Bronchial epithelial cell (primary cell): ENCODE results near the gene MCM10. TPM values are rescaled to one million over a fixed set of nuclear protein-coding genes. Genes with fewer than 3 reads are reported as not detected.

Experiments used
- DNase-seq: peaks from one replicate; pipeline ENCODE4 v3.0.0-alpha.2; 2010; ENCODE audit warnings: low read depth
- FAIRE-seq: peaks from 2 replicates; lab custom pipeline; 2011; peaks lifted over from hg19 to GRCh38; lab: Jason Lieb, UNC
- H3K27me3 ChIP-seq: 2 replicates; pipeline ENCODE4 v1.5.1; 2011; ENCODE audit warnings: low read length; ENCODE audit not compliant: control insufficient read depth, insufficient read depth
- H3K36me3 ChIP-seq: 2 replicates; pipeline ENCODE4 v1.5.1; 2011; ENCODE audit warnings: low read length; ENCODE audit not compliant: control insufficient read depth, insufficient read depth
- H3K4me3 ChIP-seq: 2 replicates; pipeline ENCODE4 v1.5.1; 2011; ENCODE audit warnings: mild to moderate bottlenecking, low read depth, low read length, control low read depth
- total RNA-seq: library from RNA; depleted of rRNA; stranded (reverse); fragments of >200 nt; gene quantifications from 2 replicates; pipeline ENCODE4 v1.2.1, GENCODE V29; 2014
- TF ChIP-seq, protein P1 (sequence below): IDR thresholded peaks from 2 replicates; pipeline ENCODE4 v1.5.1; 2011; ENCODE audit warnings: mild to moderate bottlenecking, moderate library complexity, low read length, control low read depth, inconsistent platforms; ENCODE audit not compliant: insufficient read depth, severe bottlenecking

Gene MCM10
- total RNA-seq, 1 donor from 2014 or later = under 0.01 TPM

DNA sequence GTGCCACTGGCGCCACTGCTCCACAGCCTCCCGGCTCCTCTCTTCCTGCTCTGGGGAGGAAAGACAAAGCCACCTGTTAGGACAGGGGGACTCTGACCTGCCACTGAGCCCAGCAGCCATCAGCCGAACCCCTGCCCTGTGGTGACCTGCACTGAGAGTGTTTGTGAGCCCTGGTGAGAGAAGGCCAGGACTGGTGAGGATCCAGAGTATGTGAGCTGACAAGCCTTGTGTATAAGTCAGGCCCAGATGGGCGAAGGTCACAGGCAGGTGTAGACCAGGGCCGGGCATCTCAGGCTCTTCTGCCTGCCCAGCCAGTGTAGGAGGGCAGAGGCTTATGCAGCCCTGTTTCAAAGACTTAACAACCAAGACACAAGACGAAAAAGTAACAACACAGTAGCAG is 60.8 kb downstream of the MCM10 start:
- TF ChIP-seq, protein P1, sequence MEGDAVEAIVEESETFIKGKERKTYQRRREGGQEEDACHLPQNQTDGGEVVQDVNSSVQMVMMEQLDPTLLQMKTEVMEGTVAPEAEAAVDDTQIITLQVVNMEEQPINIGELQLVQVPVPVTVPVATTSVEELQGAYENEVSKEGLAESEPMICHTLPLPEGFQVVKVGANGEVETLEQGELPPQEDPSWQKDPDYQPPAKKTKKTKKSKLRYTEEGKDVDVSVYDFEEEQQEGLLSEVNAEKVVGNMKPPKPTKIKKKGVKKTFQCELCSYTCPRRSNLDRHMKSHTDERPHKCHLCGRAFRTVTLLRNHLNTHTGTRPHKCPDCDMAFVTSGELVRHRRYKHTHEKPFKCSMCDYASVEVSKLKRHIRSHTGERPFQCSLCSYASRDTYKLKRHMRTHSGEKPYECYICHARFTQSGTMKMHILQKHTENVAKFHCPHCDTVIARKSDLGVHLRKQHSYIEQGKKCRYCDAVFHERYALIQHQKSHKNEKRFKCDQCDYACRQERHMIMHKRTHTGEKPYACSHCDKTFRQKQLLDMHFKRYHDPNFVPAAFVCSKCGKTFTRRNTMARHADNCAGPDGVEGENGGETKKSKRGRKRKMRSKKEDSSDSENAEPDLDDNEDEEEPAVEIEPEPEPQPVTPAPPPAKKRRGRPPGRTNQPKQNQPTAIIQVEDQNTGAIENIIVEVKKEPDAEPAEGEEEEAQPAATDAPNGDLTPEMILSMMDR = no peak
- Histone ChIP-seq H3K4me3 (no peak overlapping the region), H3K27me3 (no peaks in the 10 kb centered on the region), H3K36me3 (no peaks in the 10 kb centered on the region)
- no peak for DNase-seq
- FAIRE-seq = no peak

DNA sequence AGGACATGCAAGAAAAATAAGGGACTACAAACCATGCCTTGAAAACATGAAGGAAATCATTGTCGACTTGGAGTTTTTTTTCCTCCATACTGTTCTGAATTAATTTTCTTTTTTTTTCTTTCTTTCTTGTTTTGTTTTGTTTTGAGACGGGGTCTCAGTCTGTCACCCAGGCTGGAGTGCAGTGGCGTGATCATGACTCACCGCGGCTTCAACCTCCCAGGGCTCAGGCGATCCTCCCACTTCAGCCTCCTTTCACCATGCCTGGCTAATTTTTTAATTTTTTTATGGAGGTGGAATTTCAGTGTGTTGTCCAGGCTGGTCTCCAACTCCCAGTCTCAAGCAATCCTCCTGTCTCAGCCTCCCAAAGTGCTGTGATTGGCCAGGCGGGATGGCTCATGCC is 61.2 kb downstream of the MCM10 start:
- no peak overlapping the region for H3K4me3 ChIP-seq
- H3K27me3 ChIP-seq = no peaks in the 10 kb centered on the region
- TF ChIP-seq, protein P1 = no peak
- DNase-seq (no peak), FAIRE-seq (no peak)
- no peaks in the 10 kb centered on the region for H3K36me3 ChIP-seq

DNA sequence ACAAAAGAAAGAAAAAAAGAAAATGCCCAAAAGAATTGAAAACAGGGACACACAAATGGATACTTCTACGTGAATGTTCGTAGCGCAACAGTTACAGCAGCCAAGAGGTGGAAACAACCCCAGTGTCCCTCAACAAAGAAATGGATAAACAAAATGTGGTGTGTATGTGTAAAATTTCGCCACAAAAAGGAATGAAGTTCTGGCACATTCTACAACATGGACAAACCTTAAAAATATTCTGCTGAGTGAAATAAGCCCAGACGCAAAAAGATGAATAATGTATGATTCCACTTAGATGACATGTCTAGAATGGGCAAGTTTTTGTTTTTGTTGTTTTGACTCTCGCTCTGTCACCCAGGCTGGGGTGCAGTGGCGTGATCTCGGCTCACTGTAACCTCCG is 61.9 kb downstream of the MCM10 start:
- Histone ChIP-seq H3K36me3 (no peaks in the 10 kb centered on the region), H3K27me3 (no peaks in the 10 kb centered on the region), H3K4me3 (no peak overlapping the region)
- TF ChIP-seq, protein P1 = no peak
- DNase-seq = no peak
- no peak for FAIRE-seq

DNA sequence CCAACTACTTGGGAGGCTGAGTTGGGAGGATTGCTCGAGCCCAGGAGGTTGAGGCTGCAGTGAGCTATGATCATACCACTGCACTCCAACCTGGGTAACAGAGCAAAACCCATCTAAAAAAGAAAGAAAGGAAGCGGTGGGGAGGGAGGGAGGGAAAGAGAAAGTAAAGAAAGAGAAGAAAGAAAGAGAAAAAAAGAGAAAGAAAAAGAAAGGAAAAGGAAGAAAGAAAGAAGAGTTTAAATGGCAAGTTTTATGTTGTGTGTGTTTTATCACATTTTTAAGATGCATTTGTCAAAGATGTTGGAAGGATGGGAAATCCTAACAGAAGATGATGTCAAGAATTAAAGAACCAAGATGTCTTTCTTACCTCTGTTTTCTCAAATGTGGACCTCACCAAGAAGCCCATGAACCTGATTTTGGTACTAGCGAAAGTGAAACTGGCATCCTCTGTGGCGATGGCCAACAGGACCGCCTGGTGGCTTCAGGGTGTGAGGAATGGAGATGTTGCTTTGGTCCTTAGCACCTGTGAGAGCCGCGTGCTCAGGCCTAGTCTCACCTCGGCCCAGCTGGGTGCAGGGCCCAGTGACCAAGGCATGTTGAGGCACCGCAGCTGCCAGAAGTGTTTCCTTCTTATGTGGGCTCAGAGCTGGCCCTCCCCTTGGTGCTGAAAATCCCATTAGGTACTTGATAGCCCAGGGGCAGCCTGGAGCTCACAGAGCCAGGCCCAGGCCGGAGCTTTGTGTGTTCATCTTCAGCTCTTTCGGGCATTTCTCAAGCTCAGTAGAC is 63.0 kb downstream of the MCM10 start:
- DNase-seq (no peak), FAIRE-seq (no peak)
- TF ChIP-seq, protein P1 = no peak
- Histone ChIP-seq H3K27me3 (no peaks in the 10 kb centered on the region), H3K36me3 (no peaks in the 10 kb centered on the region), H3K4me3 (no peak overlapping the region)

DNA sequence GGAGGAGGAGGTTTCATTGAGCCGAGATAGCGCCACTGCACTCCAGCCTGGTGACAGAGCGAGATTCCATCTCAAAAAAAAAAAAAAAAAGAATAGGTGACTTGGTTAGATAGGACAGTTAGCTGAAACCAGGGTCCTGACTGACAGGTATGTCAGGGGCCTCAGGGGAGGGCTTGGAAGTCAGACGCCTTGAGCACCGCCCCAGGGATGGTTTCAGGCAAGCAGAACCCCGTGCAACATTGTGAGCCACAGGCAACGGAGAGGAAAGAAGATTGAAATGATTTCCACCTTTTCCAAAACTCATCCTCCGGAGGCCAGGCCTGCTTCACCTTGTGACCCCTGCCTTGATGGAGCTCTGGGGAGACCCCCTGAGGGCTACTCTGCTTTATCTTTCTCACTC is 64.2 kb downstream of the MCM10 start:
- TF ChIP-seq, protein P1 = no peak
- no peak for FAIRE-seq
- DNase-seq = no peak
- no peaks in the 10 kb centered on the region for H3K27me3 ChIP-seq
- no peak overlapping the region for H3K4me3 ChIP-seq
- H3K36me3 ChIP-seq = no peaks in the 10 kb centered on the region

DNA sequence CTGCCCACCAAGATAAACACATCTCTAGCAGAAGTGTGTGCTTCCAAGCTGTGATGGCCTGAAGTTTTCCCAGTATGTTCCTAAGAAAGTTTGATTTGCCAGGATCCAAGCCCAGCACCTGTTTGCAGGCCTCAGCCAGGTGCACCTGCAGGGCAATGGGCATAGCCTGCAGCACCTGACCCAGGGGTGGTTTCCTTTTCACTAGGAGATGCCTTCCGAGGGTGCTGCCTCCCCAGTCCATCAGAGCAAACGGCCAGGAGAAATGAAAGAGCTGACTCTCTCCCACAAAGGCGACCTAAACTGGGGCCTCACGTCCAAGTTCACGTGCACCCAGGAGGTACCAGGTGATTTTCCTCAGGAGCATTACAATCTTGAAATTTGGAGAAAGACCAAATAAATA is 65.7 kb downstream of the MCM10 start:
- Histone ChIP-seq H3K36me3 (no peaks in the 10 kb centered on the region), H3K4me3 (no peak overlapping the region), H3K27me3 (no peaks in the 10 kb centered on the region)
- TF ChIP-seq, protein P1 = no peak
- no peak for DNase-seq
- FAIRE-seq = no peak
